H1 (cell line): Measurements from ENCODE around the gene TMEM237. TPM values are rescaled to one million over a fixed set of nuclear protein-coding genes. Genes with fewer than 3 reads are reported as not detected.

ENCODE experiments used
- CTCF ChIA-PET: fragments of 300-600 bp; sonication (Branson Sonifier 250); formaldehyde crosslinking; loops from one replicate; lab custom pipeline; 2021; ENCODE audit not compliant: partially characterized antibody; lab: Charles Lee
- POLR2A ChIA-PET: fragments of 300-600 bp; sonication (Branson Sonifier 250); formaldehyde crosslinking; loops from one replicate; lab custom pipeline; 2021; ENCODE audit warnings: inconsistent platforms; ENCODE audit not compliant: partially characterized antibody; lab: Charles Lee
- DNase-seq, 2 experiments: peaks; one replicate each; pipeline versions ENCODE4 v3.0.0 to v3.0.0-alpha.2; 2010 to 2022; ENCODE audit warnings: low spot score in 2 of 2, low read depth in 1 of 2, mixed read lengths in 1 of 2
- FAIRE-seq: peaks from 2 replicates; lab custom pipeline; 2011; peaks lifted over from hg19 to GRCh38; lab: Jason Lieb, UNC
- H2AFZ ChIP-seq: 2 replicates; pipeline ENCODE4 v1.8.1; 2012; ENCODE audit warnings: low read length, inconsistent platforms
- H2AK5ac ChIP-seq: 2 replicates; pipeline ENCODE4 v1.6.1; 2013; ENCODE audit warnings: low read depth, low read length
- H2BK120ac ChIP-seq: replicated peaks from 2 replicates; pipeline ENCODE3; 2013; ENCODE audit warnings: low read depth, low read length, inconsistent platforms
- H2BK12ac ChIP-seq: 2 replicates; pipeline ENCODE4 v1.6.1; 2013; ENCODE audit warnings: low read depth, low read length
- H2BK15ac ChIP-seq: 2 replicates; pipeline ENCODE4 v1.6.1; 2013; ENCODE audit warnings: low read length
- H2BK20ac ChIP-seq: 2 replicates; pipeline ENCODE4 v1.6.1; 2013; ENCODE audit warnings: low read length
- H2BK5ac ChIP-seq: 2 replicates; pipeline ENCODE4 v1.6.1; 2013; ENCODE audit warnings: low read depth, low read length
- H3K14ac ChIP-seq: 2 replicates; pipeline ENCODE4 v1.6.1; 2013; ENCODE audit warnings: inconsistent platforms; ENCODE audit not compliant: insufficient read length
- H3K18ac ChIP-seq: 2 replicates; pipeline ENCODE4 v1.6.1; 2013; ENCODE audit warnings: low read length; ENCODE audit errors: extremely low read depth
- H3K23ac ChIP-seq: 2 replicates; pipeline ENCODE4 v1.6.1; 2013; ENCODE audit warnings: inconsistent platforms; ENCODE audit not compliant: insufficient read length
- H3K23me2 ChIP-seq: 2 replicates; pipeline ENCODE4 v1.6.1; 2013; ENCODE audit warnings: low read depth, low read length
- H3K27ac ChIP-seq: 2 replicates; pipeline ENCODE4 v1.6.1; 2011; ENCODE audit warnings: low read depth, low read length, inconsistent platforms
- H3K27me3 ChIP-seq, 4 experiments: replicated peaks in 1 of 4; 1 replicate in 1 of 4; 2 replicates in 3 of 4; pipeline versions ENCODE4 v1.6.1 to v1.8.1; 2011 to 2013; ENCODE audit warnings: low read length in 3 of 4, mild to moderate bottlenecking in 3 of 4, inconsistent platforms in 2 of 4, mixed read lengths in 2 of 4, moderate library complexity in 1 of 4; ENCODE audit not compliant: control insufficient read depth in 3 of 4, insufficient read depth in 3 of 4; ENCODE audit errors: extremely low read depth in 1 of 4
- H3K36me3 ChIP-seq, 4 experiments: 2 replicates each; pipeline versions ENCODE4 v1.6.1 to v1.8.1; 2011 to 2013; ENCODE audit warnings: mild to moderate bottlenecking in 4 of 4, low read length in 3 of 4, moderate library complexity in 2 of 4, control low read depth in 1 of 4, inconsistent platforms in 1 of 4; ENCODE audit not compliant: insufficient read depth in 4 of 4, control insufficient read depth in 2 of 4
- H3K4ac ChIP-seq: replicated peaks from 2 replicates; pipeline ENCODE3; 2013; ENCODE audit warnings: low read length, low read depth, mixed read lengths, inconsistent platforms; ENCODE audit not compliant: insufficient read length
- H3K4me1 ChIP-seq, 4 experiments: replicated peaks in 1 of 4; 1 replicate in 1 of 4; 2 replicates in 3 of 4; pipeline versions ENCODE4 v1.6.1 to v1.8.1; 2011 to 2013; ENCODE audit warnings: low read length in 3 of 4, inconsistent platforms in 2 of 4, mixed read lengths in 1 of 4; ENCODE audit not compliant: insufficient read depth in 4 of 4, control insufficient read depth in 3 of 4
- H3K4me2 ChIP-seq, 2 experiments: 2 replicates each; pipeline versions ENCODE4 v1.6.1 to v1.8.1; 2011 to 2013; ENCODE audit warnings: low read depth in 2 of 2, low read length in 2 of 2, control low read depth in 1 of 2, inconsistent platforms in 1 of 2, mild to moderate bottlenecking in 1 of 2; ENCODE audit not compliant: insufficient read depth in 1 of 2
- H3K4me3 ChIP-seq, 4 experiments: fragments of 200-600, 300-600 bp in 1 of 4; sonication (generic), shearing (Covaris generic), sonication (Bioruptor Twin) in 1 of 4; 2 replicates each; pipeline versions ENCODE4 v1.5.1 to v1.8.1; 2011 to 2016; ENCODE audit warnings: low read length in 4 of 4, low read depth in 3 of 4, control low read depth in 2 of 4, inconsistent platforms in 2 of 4, mild to moderate bottlenecking in 2 of 4, mixed read lengths in 1 of 4, moderate library complexity in 1 of 4; ENCODE audit not compliant: insufficient read depth in 2 of 4; ENCODE audit errors: extremely low read depth in 1 of 4
- H3K56ac ChIP-seq: replicated peaks from 2 replicates; pipeline ENCODE3; 2013; ENCODE audit warnings: low read depth, mild to moderate bottlenecking, mixed read lengths, low read length, inconsistent platforms; ENCODE audit not compliant: insufficient read length
- H3K79me1 ChIP-seq: 2 replicates; pipeline ENCODE4 v1.6.1; 2013; ENCODE audit warnings: low read depth, low read length, control low read depth
- H3K79me2 ChIP-seq, 2 experiments: 2 replicates each; pipeline versions ENCODE4 v1.6.1 to v1.8.1; 2012 to 2013; ENCODE audit warnings: low read length in 2 of 2, mild to moderate bottlenecking in 2 of 2, inconsistent platforms in 1 of 2; ENCODE audit not compliant: insufficient read depth in 2 of 2, control insufficient read depth in 1 of 2
- H3K9ac ChIP-seq, 4 experiments: replicated peaks in 1 of 4; 1 replicate in 1 of 4; 2 replicates in 3 of 4; pipeline versions ENCODE4 v1.6.1 to v1.8.1; 2011 to 2013; ENCODE audit warnings: low read depth in 3 of 4, low read length in 3 of 4, control low read depth in 2 of 4, mild to moderate bottlenecking in 2 of 4, moderate library complexity in 2 of 4, inconsistent platforms in 1 of 4; ENCODE audit errors: extremely low read depth in 1 of 4
- H3K9me3 ChIP-seq, 2 experiments: 2 replicates each; pipeline versions ENCODE4 v1.6.1 to v1.8.1; 2012 to 2013; ENCODE audit warnings: mild to moderate bottlenecking in 2 of 2, moderate library complexity in 2 of 2, control low read depth in 1 of 2, inconsistent platforms in 1 of 2, low read depth in 1 of 2, low read length in 1 of 2, mixed read lengths in 1 of 2; ENCODE audit not compliant: insufficient read depth in 2 of 2
- H4K20me1 ChIP-seq, 2 experiments: replicated peaks in 1 of 2; 2 replicates each; pipeline versions ENCODE3 to v1.8.1; 2011 to 2013; ENCODE audit warnings: inconsistent platforms in 2 of 2, low read length in 2 of 2, mild to moderate bottlenecking in 1 of 2; ENCODE audit not compliant: insufficient read depth in 2 of 2, control insufficient read depth in 1 of 2
- H4K5ac ChIP-seq: 2 replicates; pipeline ENCODE4 v1.6.1; 2013; ENCODE audit warnings: low read length, low read depth, mixed read lengths, inconsistent platforms; ENCODE audit not compliant: insufficient read length
- H4K8ac ChIP-seq: 2 replicates; pipeline ENCODE4 v1.8.0; 2013; ENCODE audit warnings: mild to moderate bottlenecking, moderate library complexity, low read length, inconsistent platforms; ENCODE audit not compliant: insufficient read depth; ENCODE audit errors: extremely low read depth
- H4K91ac ChIP-seq: replicated peaks from 2 replicates; pipeline ENCODE3; 2013; ENCODE audit warnings: low read length, mixed read lengths, inconsistent platforms; ENCODE audit not compliant: insufficient read length
- ATF3 ChIP-seq: IDR thresholded peaks from 2 replicates; pipeline ENCODE4 v1.6.1; 2011; ENCODE audit warnings: low read depth, mild to moderate bottlenecking, low read length; ENCODE audit not compliant: insufficient read depth
- BACH1 ChIP-seq: IDR thresholded peaks from 2 replicates; pipeline ENCODE4 v1.6.1; 2012; ENCODE audit warnings: low read length, improper control_type of control experiment
- CTBP2 ChIP-seq: IDR thresholded peaks from 2 replicates; pipeline ENCODE4 v1.7.0; 2011; ENCODE audit warnings: borderline replicate concordance, mild to moderate bottlenecking, moderate library complexity, mixed read lengths, low read length; ENCODE audit not compliant: insufficient read depth, insufficient read length
- EP300 ChIP-seq, 2 experiments: IDR thresholded peaks; 1 replicate in 1 of 2; 2 replicates in 1 of 2; pipeline ENCODE4 v1.6.1; 2011 to 2012; ENCODE audit warnings: low read depth in 2 of 2, low read length in 2 of 2, mild to moderate bottlenecking in 2 of 2, borderline replicate concordance in 1 of 2, inconsistent platforms in 1 of 2, moderate library complexity in 1 of 2
- EZH2 ChIP-seq: fragments of 200-600 bp; sonication (generic); IDR thresholded peaks from 2 replicates; pipeline ENCODE4 v1.7.1; 2012; ENCODE audit warnings: low read depth, mild to moderate bottlenecking, moderate library complexity, low read length, inconsistent platforms; ENCODE audit not compliant: severe bottlenecking
- HDAC6 ChIP-seq: IDR thresholded peaks from one replicate; pipeline ENCODE4 v1.7.1; 2012; ENCODE audit warnings: low read depth, mild to moderate bottlenecking, inconsistent platforms, low read length, moderate library complexity
- NANOG ChIP-seq: IDR thresholded peaks from 2 replicates; pipeline ENCODE4 v1.6.1; 2011; ENCODE audit warnings: low read length, low read depth, mild to moderate bottlenecking, inconsistent platforms; ENCODE audit not compliant: insufficient read depth, poor library complexity, severe bottlenecking
- RBBP5 ChIP-seq: IDR thresholded peaks from 2 replicates; pipeline ENCODE4 v1.7.1; 2012; ENCODE audit warnings: low read depth, mild to moderate bottlenecking, inconsistent platforms, low read length, moderate library complexity, borderline replicate concordance
- RNF2 ChIP-seq: fragments of 200-900, 300-1000 bp; sonication (generic); IDR thresholded peaks from 2 replicates; pipeline ENCODE4 v1.7.1; 2016; ENCODE audit warnings: borderline replicate concordance, low read depth, mild to moderate bottlenecking, antibody characterized with exemption, low read length; ENCODE audit not compliant: poor library complexity, severe bottlenecking; ENCODE audit errors: missing control alignments
- SAP30 ChIP-seq: fragments of 300-600 bp; sonication (generic); IDR thresholded peaks from 2 replicates; pipeline ENCODE4 v1.7.1; 2012; ENCODE audit warnings: low read length, moderate library complexity, mild to moderate bottlenecking, inconsistent platforms; ENCODE audit not compliant: insufficient read depth, insufficient replicate concordance
- SIRT6 ChIP-seq: IDR thresholded peaks from one replicate; pipeline ENCODE4 v1.7.1; 2012; ENCODE audit warnings: low read length, inconsistent platforms
- SIX5 ChIP-seq: IDR thresholded peaks from 2 replicates; pipeline ENCODE4 v1.6.1; 2011; ENCODE audit warnings: mild to moderate bottlenecking, low read depth, low read length
- TEAD4 ChIP-seq: IDR thresholded peaks from 2 replicates; pipeline ENCODE4 v1.6.1; 2012; ENCODE audit warnings: low read depth, low read length, inconsistent platforms, mixed read lengths
- WGBS, 2 experiments: shearing (Covaris generic) in 1 of 2; methylation state at CpG; one replicate each; pipeline versions ENCODE4 v1.1.6 to v1.1.7; 2013 to 2015; ENCODE audit warnings: low lambda C conversion rate in 2 of 2, mixed read lengths in 2 of 2, inconsistent platforms in 1 of 2, low coverage in 1 of 2, missing lambda C conversion rate in 1 of 2; ENCODE audit not compliant: insufficient replicate concordance in 2 of 2, insufficient coverage in 1 of 2, insufficient read length in 1 of 2; ENCODE audit errors: extremely low coverage in 1 of 2, missing lambda C conversion rate in 1 of 2; 5-methylcytosine and 5-hydroxymethylcytosine counted together
- polyA plus RNA-seq, 7 experiments: library from polyadenylated mRNA; depleted of rRNA in 3 of 7; stranded (reverse) in 5 of 7; unstranded in 2 of 7; fragments of >200 nt in 5 of 7; fragments of 200-250 nt in 2 of 7; gene quantifications; 1 replicate in 5 of 7; 2 replicates in 1 of 7; 4 replicates in 1 of 7; pipeline versions ENCODE4 v1.2.1 to v1.2.3, GENCODE V29; 2011 to 2013; ENCODE audit warnings: missing spikeins in 2 of 7, mixed read lengths in 2 of 7
- total RNA-seq: library from RNA; stranded (reverse); fragmentation: NEBNext Ultra II Directional; extraction: Animal tissue kit (Norgen Biotek cat#: 25700); gene quantifications from 2 replicates; pipeline ENCODE4 v1.2.1, GENCODE V29; 2021

Gene TMEM237
- total and polyA plus RNA-seq, 2 of the 8 experiments (the other 6 are each of a cell fraction or from before 2014, with no cell fraction given), result 26.1 to 41.0 TPM

GRCh38 chr2:201649442-201649841, 6.1 kb upstream of the TMEM237 start:
- no peak overlapping the region for H2BK15ac ChIP-seq
- no peaks in the 10 kb centered on the region for H3K36me3 ChIP-seq
- no peak overlapping the region for H2BK5ac ChIP-seq
- no peak overlapping the region for H3K18ac ChIP-seq
- FAIRE-seq, result no peak
- CTCF ChIA-PET, result no interaction called here
- no peak overlapping the region for H2AFZ ChIP-seq
- no peak overlapping the region for H3K56ac ChIP-seq
- H3K14ac ChIP-seq, result no peak overlapping the region
- H2BK12ac ChIP-seq, result no peak overlapping the region
- H3K9ac ChIP-seq, result no peak overlapping the region
- POLR2A ChIA-PET, result no interaction called here
- no peak overlapping the region for H2BK20ac ChIP-seq
- H3K23me2 ChIP-seq, result no peaks in the 10 kb centered on the region
- 94% methylated on average over 2 of the region's 2 CpGs; no CpG with 5 or more reads in 1 of the 2 experiments for WGBS, 2 experiments
- H3K9me3 ChIP-seq, result no peaks in the 10 kb centered on the region
- no peak overlapping the region for H3K27ac ChIP-seq
- DNase-seq, result no peak
- H3K79me1 ChIP-seq, result no peaks in the 10 kb centered on the region
- H3K4ac ChIP-seq, result no peak overlapping the region
- no peak overlapping the region for H3K23ac ChIP-seq
- no peak overlapping the region for H4K5ac ChIP-seq
- H3K4me2 ChIP-seq, result no peak overlapping the region
- H4K8ac ChIP-seq, result no peak overlapping the region
- H3K79me2 ChIP-seq, result no peaks in the 10 kb centered on the region
- no peaks in the 10 kb centered on the region for H3K27me3 ChIP-seq
- H4K91ac ChIP-seq, result no peak overlapping the region
- no peaks in the 10 kb centered on the region for H4K20me1 ChIP-seq
- H2AK5ac ChIP-seq, result no peak overlapping the region
- H3K4me1 ChIP-seq, result no peaks in the 10 kb centered on the region
- no peak overlapping the region for H2BK120ac ChIP-seq
- H3K4me3 ChIP-seq, result no peak overlapping the region
- TF ChIP-seq ATF3, result no peak
- no peak for TF ChIP-seq HDAC6
- no peak for TF ChIP-seq CTBP2
- TF ChIP-seq RBBP5, result no peak
- TF ChIP-seq TEAD4, result no peak
- no peak for TF ChIP-seq BACH1
- TF ChIP-seq SIRT6, result no peak
- no peak for TF ChIP-seq NANOG
- TF ChIP-seq EZH2, result no peak
- TF ChIP-seq EP300 (IDR thresholded peaks at IDR 0.05; ENCODE audit: borderline replicate concordance in 1 of 2, low read depth in 2 of 2, low read length in 2 of 2), result no peak
- no peak for TF ChIP-seq RNF2
- TF ChIP-seq SAP30, result no peak
- no peak for TF ChIP-seq SIX5
